Hepatocyte (in vitro differentiated cells): Measurements from ENCODE around the gene HPCAL1. TPM values are rescaled to one million over a fixed set of nuclear protein-coding genes. Genes with fewer than 3 reads are reported as not detected.
A peak's percentile ranks its signal among the peaks of the same experiment; 100 is the strongest.

Experiments used
- DNase-seq: peaks from one replicate; pipeline ENCODE4 v3.0.0-alpha.2; 2016; ENCODE audit warnings: low spot score
- H2AFZ ChIP-seq: fragments of 200-600 bp; sonication (generic); 2 replicates; pipeline ENCODE4 v1.6.0; 2016; ENCODE audit warnings: antibody characterized with exemption, mild to moderate bottlenecking
- H3K27ac ChIP-seq: fragments of 200-600 bp; sonication (generic); 2 replicates; pipeline ENCODE4 v1.5.1; 2016; ENCODE audit warnings: mild to moderate bottlenecking
- H3K27me3 ChIP-seq: fragments of 200-600 bp; sonication (generic); 2 replicates; pipeline ENCODE4 v1.6.1; 2016
- H3K36me3 ChIP-seq: fragments of 200-600 bp; sonication (generic); replicated peaks from 2 replicates; pipeline ENCODE4 v1.5.1; 2016; ENCODE audit warnings: low read depth; ENCODE audit not compliant: insufficient read depth
- H3K4me1 ChIP-seq: fragments of 200-600 bp; sonication (generic); 2 replicates; pipeline ENCODE4 v1.5.1; 2016; ENCODE audit warnings: mild to moderate bottlenecking, moderate library complexity; ENCODE audit not compliant: insufficient read depth
- H3K4me2 ChIP-seq: fragments of 200-600 bp; sonication (generic); 2 replicates; pipeline ENCODE4 v1.6.0; 2016
- H3K4me3 ChIP-seq: fragments of 200-600 bp; sonication (generic); 2 replicates; pipeline ENCODE4 v1.5.1; 2016; ENCODE audit warnings: mild to moderate bottlenecking
- H3K79me2 ChIP-seq: fragments of 200-600 bp; sonication (generic); 2 replicates; pipeline ENCODE4 v1.6.0; 2017; ENCODE audit warnings: mild to moderate bottlenecking
- H3K9me2 ChIP-seq: fragments of 200-600 bp; sonication (generic); replicated peaks from 2 replicates; pipeline ENCODE4 v1.6.0; 2017; ENCODE audit warnings: mild to moderate bottlenecking; ENCODE audit not compliant: insufficient read depth
- H3K9me3 ChIP-seq: fragments of 200-600 bp; sonication (generic); 2 replicates; pipeline ENCODE4 v1.5.1; 2016; ENCODE audit warnings: low read depth, mild to moderate bottlenecking
- H4K20me1 ChIP-seq: fragments of 200-600 bp; sonication (generic); 2 replicates; pipeline ENCODE4 v1.6.0; 2016; ENCODE audit warnings: mild to moderate bottlenecking; ENCODE audit not compliant: insufficient read depth, poor library complexity, severe bottlenecking
- EZH2 ChIP-seq: fragments of 200-600 bp; sonication (generic); IDR thresholded peaks from 2 replicates; pipeline ENCODE4 v1.6.1; 2016; ENCODE audit warnings: antibody characterized with exemption, mild to moderate bottlenecking, borderline replicate concordance
- EZH2phosphoT487 ChIP-seq: fragments of 200-600 bp; sonication (generic); IDR thresholded peaks from one replicate; pipeline ENCODE4 v1.6.1; 2018; ENCODE audit warnings: antibody characterized with exemption, mild to moderate bottlenecking, low read depth, moderate library complexity; ENCODE audit not compliant: unreplicated experiment, severe bottlenecking
- WGBS: methylation state at CpG from one replicate; pipeline ENCODE4 v1.1.6; 2016; ENCODE audit warnings: low lambda C conversion rate; ENCODE audit errors: missing lambda C conversion rate; 5-methylcytosine and 5-hydroxymethylcytosine counted together
- polyA plus RNA-seq: library from polyadenylated mRNA; unstranded; fragments of >200 nt; fragmentation: Nextera tagmentation; extraction: Ambion mirVana; gene quantifications from 2 replicates; pipeline ENCODE4 v1.2.1, GENCODE V29; 2016
- total RNA-seq: library from RNA; depleted of rRNA; stranded (reverse); fragments of >200 nt; gene quantifications from 2 replicates; pipeline ENCODE4 v1.2.3, GENCODE V29; 2014
- TF ChIP-seq, protein P1 (sequence below): fragments of 200-600 bp; sonication (generic); IDR thresholded peaks from 2 replicates; pipeline ENCODE4 v1.5.1; 2016; ENCODE audit warnings: antibody characterized with exemption, mild to moderate bottlenecking; ENCODE audit not compliant: poor library complexity

Gene HPCAL1
- total and polyA plus RNA-seq, 2 experiments from 2014 or later: 22.5 to 39.1 TPM

DNA sequence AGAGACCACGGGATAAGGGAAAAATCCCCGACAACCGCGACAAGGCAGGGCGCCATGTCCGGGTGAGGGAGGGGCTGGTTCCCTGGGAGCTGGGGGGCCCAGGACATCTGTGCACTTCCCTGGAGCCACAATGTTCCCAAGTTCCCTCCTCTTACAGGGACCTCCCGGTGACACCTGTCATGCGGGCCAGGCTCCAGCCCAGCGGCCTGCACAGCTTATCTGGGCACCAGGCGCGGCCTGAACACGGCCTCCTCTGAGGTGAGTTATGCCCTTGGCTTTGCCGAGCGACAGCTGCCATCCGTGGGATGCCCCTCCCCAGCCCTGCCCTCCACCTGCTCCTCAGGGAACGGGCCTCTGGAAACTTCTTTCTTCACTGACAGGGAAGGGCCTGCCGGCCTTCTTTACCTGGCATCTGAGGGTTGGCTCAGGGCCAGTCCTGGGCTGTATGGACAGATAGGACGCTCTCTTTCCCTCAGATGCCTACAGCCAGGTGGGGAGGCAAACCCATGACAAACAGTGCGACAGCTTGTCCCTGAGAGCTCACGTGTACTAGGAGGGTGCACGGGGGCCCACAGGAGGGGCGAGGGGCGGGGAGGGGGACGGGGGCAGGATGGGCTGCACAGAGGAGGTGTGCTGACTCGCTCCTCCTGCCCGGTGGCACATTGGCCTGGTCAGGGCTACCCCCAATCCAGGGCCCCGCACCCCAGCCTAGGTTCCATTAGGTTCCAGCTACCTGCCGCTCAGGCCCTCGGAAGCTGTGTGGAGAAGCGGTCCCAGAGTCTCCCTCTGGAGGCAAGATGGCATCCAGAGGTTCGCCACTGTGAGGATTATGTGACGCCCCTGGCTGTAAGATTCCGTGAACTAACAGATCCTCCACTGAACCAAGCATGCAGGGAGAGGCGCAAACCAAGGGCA lies 34.9 kb upstream of the HPCAL1 start:
- peaks cover 7% of the 10 kb centered on the region for H3K4me1 ChIP-seq
- no peaks in the 10 kb centered on the region for H3K9me2 ChIP-seq
- H4K20me1 ChIP-seq: no peaks in the 10 kb centered on the region
- no peak for DNase-seq
- H3K79me2 ChIP-seq: no peaks in the 10 kb centered on the region
- WGBS: 92% methylated on average over 27 of the region's 34 CpGs
- H3K27me3 ChIP-seq: no peaks in the 10 kb centered on the region
- H3K4me2 ChIP-seq: no peak overlapping the region
- H3K4me3 ChIP-seq: no peak overlapping the region
- H3K27ac ChIP-seq: no peak overlapping the region
- TF ChIP-seq EZH2phosphoT487 (no peak), EZH2 (no peak)
- TF ChIP-seq, protein P1, sequence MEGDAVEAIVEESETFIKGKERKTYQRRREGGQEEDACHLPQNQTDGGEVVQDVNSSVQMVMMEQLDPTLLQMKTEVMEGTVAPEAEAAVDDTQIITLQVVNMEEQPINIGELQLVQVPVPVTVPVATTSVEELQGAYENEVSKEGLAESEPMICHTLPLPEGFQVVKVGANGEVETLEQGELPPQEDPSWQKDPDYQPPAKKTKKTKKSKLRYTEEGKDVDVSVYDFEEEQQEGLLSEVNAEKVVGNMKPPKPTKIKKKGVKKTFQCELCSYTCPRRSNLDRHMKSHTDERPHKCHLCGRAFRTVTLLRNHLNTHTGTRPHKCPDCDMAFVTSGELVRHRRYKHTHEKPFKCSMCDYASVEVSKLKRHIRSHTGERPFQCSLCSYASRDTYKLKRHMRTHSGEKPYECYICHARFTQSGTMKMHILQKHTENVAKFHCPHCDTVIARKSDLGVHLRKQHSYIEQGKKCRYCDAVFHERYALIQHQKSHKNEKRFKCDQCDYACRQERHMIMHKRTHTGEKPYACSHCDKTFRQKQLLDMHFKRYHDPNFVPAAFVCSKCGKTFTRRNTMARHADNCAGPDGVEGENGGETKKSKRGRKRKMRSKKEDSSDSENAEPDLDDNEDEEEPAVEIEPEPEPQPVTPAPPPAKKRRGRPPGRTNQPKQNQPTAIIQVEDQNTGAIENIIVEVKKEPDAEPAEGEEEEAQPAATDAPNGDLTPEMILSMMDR: no peak
- H2AFZ ChIP-seq: no peak overlapping the region
- H3K36me3 ChIP-seq: no peaks in the 10 kb centered on the region
- H3K9me3 ChIP-seq: no peaks in the 10 kb centered on the region

DNA sequence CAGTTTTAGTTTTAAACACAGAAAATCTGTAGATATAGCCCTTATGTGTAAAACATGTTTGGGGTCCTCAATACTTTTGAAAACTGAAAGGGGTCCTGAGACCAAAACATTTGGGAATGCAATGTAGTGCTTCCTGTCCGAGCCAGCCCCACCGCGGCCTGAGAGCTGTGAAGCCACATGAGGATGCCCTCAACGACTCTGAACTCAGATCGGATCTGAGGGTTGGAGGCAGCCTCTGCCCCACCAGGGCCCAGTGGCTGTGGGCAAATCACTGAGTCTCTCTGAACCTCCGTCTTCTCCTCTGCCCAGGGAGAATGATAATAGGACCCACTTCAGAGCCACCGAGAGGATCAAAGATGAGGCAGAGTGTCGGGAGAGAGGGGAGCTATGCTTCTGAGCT lies 33.4 kb upstream of the HPCAL1 start:
- DNase-seq: no peak
- WGBS: 86% methylated on average over 8 of the region's 8 CpGs
- H3K9me3 ChIP-seq: no peaks in the 10 kb centered on the region
- H3K27me3 ChIP-seq: no peaks in the 10 kb centered on the region
- no peak overlapping the region for H2AFZ ChIP-seq
- H3K4me1 ChIP-seq: peaks cover 7% of the 10 kb centered on the region
- TF ChIP-seq, protein P1: no peak
- TF ChIP-seq EZH2phosphoT487 (no peak), EZH2 (no peak)
- no peak overlapping the region for H3K4me3 ChIP-seq
- H3K9me2 ChIP-seq: no peaks in the 10 kb centered on the region
- no peak overlapping the region for H3K27ac ChIP-seq
- no peaks in the 10 kb centered on the region for H4K20me1 ChIP-seq
- no peaks in the 10 kb centered on the region for H3K79me2 ChIP-seq
- H3K4me2 ChIP-seq: no peak overlapping the region
- no peaks in the 10 kb centered on the region for H3K36me3 ChIP-seq

DNA sequence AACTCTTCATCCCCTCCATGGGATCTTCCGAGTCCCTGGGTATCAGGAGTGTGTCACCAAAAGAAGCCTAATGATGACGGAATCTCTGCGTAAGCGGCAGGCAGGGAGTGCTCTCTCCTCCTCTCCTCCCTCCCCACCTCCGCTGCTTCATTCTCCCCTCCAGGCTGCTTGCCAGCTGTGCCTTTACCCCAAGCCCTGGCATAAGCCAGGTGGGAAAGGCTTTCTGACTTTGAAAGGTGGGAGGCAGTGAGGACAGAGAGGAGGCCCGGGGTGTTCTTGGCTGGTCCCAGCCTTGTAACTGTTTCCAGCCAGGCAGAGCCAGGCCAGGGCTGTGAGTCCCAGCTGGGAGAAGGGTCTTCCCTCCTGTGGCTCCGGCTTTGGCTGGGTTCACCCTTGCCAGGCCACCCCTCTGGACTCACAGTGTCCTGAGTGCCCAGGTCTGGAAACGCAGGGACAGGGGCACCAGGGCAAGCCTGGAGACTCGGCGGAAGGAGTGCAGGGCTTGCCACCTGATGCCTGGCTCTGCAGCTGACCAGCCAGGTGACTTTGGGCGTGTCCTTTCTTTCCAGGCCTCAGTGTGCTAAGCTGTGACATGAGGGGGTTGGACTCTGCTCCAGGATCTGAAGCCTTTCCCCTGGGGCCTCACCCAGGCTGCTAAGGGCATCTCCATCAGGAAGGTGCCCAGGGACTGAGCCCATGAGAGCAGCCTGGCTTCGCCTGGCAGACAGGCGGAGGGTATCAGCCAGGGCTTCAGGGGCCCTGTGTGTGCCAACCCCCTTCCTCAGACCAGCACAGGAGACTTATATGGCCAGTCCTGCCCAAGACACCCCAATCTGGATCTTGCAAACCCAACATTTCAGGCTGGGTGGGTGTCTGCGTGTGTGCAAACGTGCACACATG lies 32.7 kb upstream of the HPCAL1 start:
- H4K20me1 ChIP-seq: no peaks in the 10 kb centered on the region
- WGBS: 93% methylated on average over 14 of the region's 15 CpGs
- no peaks in the 10 kb centered on the region for H3K9me2 ChIP-seq
- H3K4me1 ChIP-seq: peaks cover 7% of the 10 kb centered on the region
- H3K4me2 ChIP-seq: no peak overlapping the region
- TF ChIP-seq, protein P1: no peak
- TF ChIP-seq EZH2: no peak
- TF ChIP-seq EZH2phosphoT487: no peak
- no peaks in the 10 kb centered on the region for H3K27me3 ChIP-seq
- no peaks in the 10 kb centered on the region for H3K79me2 ChIP-seq
- peak; percentile 61 for DNase-seq
- H3K36me3 ChIP-seq: no peaks in the 10 kb centered on the region
- H3K9me3 ChIP-seq: no peaks in the 10 kb centered on the region
- peak overlapping the region; percentile 62 for H3K27ac ChIP-seq
- H2AFZ ChIP-seq: no peak overlapping the region
- no peak overlapping the region for H3K4me3 ChIP-seq
